ENCODE data around the gene CTSE. TPM values are rescaled to one million over a fixed set of nuclear protein-coding genes. Genes with fewer than 3 reads are reported as not detected.
A peak's percentile ranks its signal among the peaks of the same experiment; 100 is the strongest.
"Not testable (repeated sequence)": the region's sequence is repeated elsewhere in the genome, so short reads cannot be mapped to it uniquely, and the experiment has no call there.

CTSE gene
- polyA plus RNA-seq, 1 donor = 19.6 TPM

DNA sequence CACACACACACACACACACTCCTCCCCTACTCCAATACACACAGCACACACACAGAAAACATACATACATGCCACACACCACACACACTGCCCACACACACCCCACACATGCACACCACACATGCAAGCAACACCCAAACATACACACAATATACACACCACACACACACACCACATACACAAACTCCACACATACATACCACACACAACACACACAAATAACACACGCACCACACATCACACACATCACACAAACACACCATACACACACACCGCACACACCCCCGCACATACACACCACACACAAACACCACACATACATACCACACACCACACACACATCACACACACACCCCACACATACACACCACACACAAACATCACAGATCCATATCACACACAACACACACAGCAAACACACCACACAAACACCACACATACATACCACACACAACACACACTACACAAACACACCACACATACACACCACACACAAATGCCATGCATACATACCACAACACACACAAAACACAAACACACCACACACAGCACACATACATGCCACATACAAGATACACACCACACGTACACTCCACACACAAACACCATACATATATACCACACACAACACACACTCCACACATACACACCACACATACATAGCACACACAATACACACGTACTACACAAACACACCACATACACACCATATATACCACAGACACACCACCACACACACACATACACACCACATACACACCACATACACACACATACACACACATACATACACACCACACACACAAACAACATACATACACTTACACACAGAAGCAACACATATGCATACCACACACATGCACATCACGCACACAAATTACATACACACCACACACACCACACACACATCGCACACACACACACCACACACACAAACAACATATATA lies 19.6 kb downstream of the CTSE start:
- H3K4me1 ChIP-seq (ENCODE audit: control insufficient read depth, insufficient read depth, low read length) = peaks cover 4% of the 10 kb centered on the region
- no peak overlapping the region for H3K4me3 ChIP-seq (ENCODE audit: low read length)
- H3K27me3 ChIP-seq (ENCODE audit: control insufficient read depth, insufficient read depth, low read length) = no peaks in the 10 kb centered on the region
- no CpG with 5 or more reads among the region's 7 CpGs for WGBS (ENCODE audit: insufficient coverage, low lambda C conversion rate)
- H3K27ac ChIP-seq (ENCODE audit: low read length) = peak overlapping the region; percentile 12
- no peak for DNase-seq
- H3K36me3 ChIP-seq (ENCODE audit: control insufficient read depth, insufficient read depth, low read length) = no peaks in the 10 kb centered on the region
- peaks cover 7% of the 10 kb centered on the region for H3K9me3 ChIP-seq (ENCODE audit: control insufficient read depth, low read depth, low read length)

DNA sequence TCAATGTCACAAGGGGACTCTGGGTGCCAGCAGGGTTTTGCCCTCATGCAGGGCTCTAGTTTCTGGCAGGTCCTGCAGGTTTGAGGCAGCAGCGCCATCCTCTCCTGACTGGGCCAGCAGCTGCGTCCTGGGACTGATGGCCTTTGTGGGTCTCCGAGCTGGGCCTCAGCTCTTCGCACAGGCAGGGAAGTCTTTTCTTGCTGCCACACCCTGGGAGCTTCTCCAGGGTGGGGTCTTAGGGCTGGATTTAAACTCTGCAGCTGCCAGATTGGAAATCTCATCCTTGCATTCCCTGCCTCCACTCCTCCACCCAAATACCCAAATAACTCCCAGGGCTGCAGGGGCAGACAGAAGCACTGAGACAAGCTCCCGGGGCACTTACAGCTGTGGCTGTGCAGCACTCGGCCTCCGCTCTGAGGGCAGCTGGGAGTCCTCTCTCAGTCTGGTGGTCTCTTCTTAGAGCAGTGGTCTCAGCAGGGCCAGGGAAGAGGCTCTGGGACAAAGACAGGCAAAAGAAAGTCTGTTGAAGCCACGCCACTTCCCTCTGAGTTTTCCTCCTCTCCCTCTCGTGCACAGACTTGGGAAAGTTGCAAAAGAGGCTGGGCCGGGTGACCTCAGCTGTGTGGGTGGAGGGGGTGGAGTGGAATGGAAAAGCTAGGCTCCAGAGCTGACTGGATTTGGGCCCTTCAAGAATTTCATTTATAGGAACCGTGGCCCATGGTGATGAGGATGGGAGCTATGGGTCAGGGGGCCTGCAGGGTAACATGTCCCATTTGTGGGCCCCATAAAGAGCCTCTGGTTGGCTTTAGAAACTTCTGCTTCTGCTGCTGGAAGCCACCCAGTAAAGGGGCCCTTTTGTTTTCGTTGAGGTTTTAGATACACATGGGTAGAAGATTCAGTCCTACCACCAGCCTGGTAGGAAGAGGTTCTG lies 20.6 kb downstream of the CTSE start, which contains the start of gene RAB7B:
Gene RAB7B (minus strand): TSS at position 525 of the 931 bp plus-strand sequence. CDS start 9,260 bp downstream, outside the sequence.
- H3K9me3 ChIP-seq (ENCODE audit: control insufficient read depth, low read depth, low read length) = peaks cover 7% of the 10 kb centered on the region
- peak within 1 kb of the TSS; percentile 49 for H3K27ac ChIP-seq (ENCODE audit: low read length)
- whole genome bisulfite sequencing (ENCODE audit: insufficient coverage, low lambda C conversion rate) = no CpG with 5 or more reads among the region's 12 CpGs
- DNase-seq = peak in 1 of 2 donors; percentile 34
- H3K4me1 ChIP-seq (ENCODE audit: control insufficient read depth, insufficient read depth, low read length) = peaks cover 4% of the 10 kb centered on the region
- H3K4me3 ChIP-seq (ENCODE audit: low read length) = peak within 1 kb of the TSS; percentile 25
- H3K36me3 ChIP-seq (ENCODE audit: control insufficient read depth, insufficient read depth, low read length) = no peaks in the 10 kb centered on the region
- H3K27me3 ChIP-seq (ENCODE audit: control insufficient read depth, insufficient read depth, low read length) = no peaks in the 10 kb centered on the region

DNA sequence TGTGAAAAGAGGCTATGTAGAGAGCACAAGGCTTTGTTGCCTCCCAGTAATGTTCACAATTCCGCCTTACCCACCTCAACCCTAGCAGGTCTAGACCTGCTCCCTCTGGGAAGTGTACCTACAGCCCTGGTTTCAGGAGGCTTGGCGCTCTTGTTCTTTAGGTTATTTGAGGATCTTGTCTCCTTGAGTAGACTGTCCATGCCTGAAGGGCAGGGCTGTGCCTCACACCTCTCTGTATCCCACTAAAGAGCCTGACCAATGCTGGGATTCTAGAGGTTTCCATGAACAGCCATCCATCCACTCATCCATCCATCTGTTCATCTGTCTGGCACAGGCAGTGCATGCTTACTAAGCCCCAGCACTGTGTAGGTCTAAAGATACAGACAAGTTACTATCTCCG lies 21.5 kb downstream of the CTSE start:
- DNase-seq = no peak
- no peaks in the 10 kb centered on the region for H3K27me3 ChIP-seq (ENCODE audit: control insufficient read depth, insufficient read depth, low read length)
- H3K27ac ChIP-seq (ENCODE audit: low read length) = no peak overlapping the region
- peaks cover 7% of the 10 kb centered on the region for H3K9me3 ChIP-seq (ENCODE audit: control insufficient read depth, low read depth, low read length)
- no CpG with 5 or more reads among the region's 3 CpGs for WGBS (ENCODE audit: insufficient coverage, low lambda C conversion rate)
- H3K4me1 ChIP-seq (ENCODE audit: control insufficient read depth, insufficient read depth, low read length) = peaks cover 4% of the 10 kb centered on the region
- no peak overlapping the region for H3K4me3 ChIP-seq (ENCODE audit: low read length)
- H3K36me3 ChIP-seq (ENCODE audit: control insufficient read depth, insufficient read depth, low read length) = no peaks in the 10 kb centered on the region

DNA sequence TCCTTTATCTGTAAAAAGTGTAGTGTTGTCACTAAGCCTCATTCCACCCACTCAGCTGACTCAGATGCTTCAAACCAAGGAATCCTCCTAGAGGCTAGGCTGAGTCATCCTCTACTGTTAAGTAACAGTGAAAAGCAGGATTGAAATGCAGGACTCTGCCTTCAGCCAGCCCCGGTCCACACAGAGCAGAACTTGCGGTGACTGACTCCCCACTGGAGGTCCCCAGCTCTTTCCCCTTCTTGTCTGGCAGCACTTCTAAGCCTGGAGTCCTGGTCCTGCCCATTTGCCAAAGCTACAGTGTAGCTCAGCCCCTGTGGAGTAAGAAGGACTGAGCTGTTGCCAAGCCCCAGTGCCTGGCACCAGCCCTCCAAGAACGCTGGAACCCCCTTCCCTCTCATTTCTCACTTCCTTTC lies 22.2 kb downstream of the CTSE start:
- no peak overlapping the region for H3K4me3 ChIP-seq (ENCODE audit: low read length)
- no CpG with 5 or more reads among the region's 3 CpGs for WGBS (ENCODE audit: insufficient coverage, low lambda C conversion rate)
- H3K9me3 ChIP-seq (ENCODE audit: control insufficient read depth, low read depth, low read length) = peaks cover 7% of the 10 kb centered on the region
- no peaks in the 10 kb centered on the region for H3K36me3 ChIP-seq (ENCODE audit: control insufficient read depth, insufficient read depth, low read length)
- H3K27me3 ChIP-seq (ENCODE audit: control insufficient read depth, insufficient read depth, low read length) = peaks cover 2% of the 10 kb centered on the region
- no peak for DNase-seq
- H3K27ac ChIP-seq (ENCODE audit: low read length) = no peak overlapping the region
- H3K4me1 ChIP-seq (ENCODE audit: control insufficient read depth, insufficient read depth, low read length) = peaks cover 4% of the 10 kb centered on the region

DNA sequence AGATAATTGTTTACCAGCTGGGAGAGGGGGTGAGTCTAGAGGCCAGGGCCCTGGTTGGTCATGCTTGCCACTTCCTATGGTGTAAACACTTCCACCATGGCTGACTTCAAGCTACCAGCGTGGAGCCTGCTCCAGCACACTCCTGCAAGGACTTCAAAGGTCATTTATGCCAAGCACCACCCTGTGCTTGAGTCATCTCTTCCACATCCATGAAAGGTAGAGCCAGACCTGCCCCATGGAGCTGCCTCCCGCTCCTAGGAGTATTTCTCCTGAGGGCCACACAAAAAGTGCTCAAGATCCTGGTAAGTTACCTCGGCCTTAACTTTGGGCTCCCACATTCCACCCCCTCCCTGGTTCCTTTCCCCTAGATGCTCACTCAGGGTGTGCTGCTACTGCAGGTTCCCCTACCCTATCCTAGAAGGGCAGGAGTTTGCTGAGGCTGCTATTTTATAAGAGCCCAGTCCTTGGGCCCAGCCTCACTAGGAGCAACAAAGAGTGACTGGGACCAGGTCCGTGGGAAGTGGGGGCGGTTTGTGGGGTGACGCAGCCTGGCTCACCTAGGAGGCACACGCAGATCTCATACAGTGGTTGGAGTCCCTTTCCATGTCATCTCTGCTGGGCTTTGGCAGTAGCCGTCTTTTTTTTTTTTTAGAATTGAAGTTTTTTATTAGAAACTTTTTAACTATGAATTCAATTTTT lies 22.9 kb downstream of the CTSE start:
- no peak for DNase-seq

DNA sequence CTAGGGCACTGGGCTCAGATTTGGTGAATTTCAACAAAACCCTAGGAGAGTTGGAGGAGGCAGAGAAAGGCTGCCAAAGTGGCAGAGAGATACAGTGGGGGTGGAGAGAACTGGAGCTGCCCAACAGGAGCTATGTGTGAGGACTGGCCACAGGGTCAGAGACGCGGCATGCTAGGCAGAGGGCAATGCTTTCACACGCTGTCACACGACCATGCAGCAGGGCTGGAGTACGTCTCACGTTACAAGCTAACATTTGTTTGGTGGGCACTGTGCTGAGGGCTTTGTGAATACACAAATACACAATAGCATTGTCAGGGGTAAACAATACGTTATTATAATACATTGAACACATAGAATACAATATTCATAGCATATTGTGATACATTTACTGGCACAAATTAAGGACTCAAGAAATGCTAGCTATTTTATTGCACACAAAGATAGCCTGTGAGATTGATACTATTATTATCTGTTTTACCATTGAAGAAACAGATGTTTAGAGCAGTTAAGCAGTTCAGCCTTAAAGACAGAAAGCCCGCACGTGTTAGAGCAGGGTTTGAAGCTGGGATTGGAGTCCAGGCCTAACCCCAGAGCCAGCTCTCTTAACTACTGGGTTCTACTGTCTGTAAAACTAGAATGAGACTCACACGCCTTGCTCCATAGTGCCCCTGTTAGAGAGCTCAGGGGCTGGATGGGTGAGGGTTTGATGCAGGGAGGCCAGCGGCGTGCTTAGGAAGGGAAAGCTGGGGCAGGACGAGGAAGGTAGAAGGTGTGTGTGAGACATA lies 25.0 kb downstream of the CTSE start:
- H3K36me3 ChIP-seq (ENCODE audit: control insufficient read depth, insufficient read depth, low read length) = no peaks in the 10 kb centered on the region
- H3K4me3 ChIP-seq (ENCODE audit: low read length) = no peak overlapping the region
- DNase-seq = no peak
- H3K4me1 ChIP-seq (ENCODE audit: control insufficient read depth, insufficient read depth, low read length) = peaks cover 4% of the 10 kb centered on the region
- no CpG with 5 or more reads among the region's 13 CpGs for WGBS (ENCODE audit: insufficient coverage, low lambda C conversion rate)
- H3K27me3 ChIP-seq (ENCODE audit: control insufficient read depth, insufficient read depth, low read length) = peaks cover 2% of the 10 kb centered on the region
- no peaks in the 10 kb centered on the region for H3K9me3 ChIP-seq (ENCODE audit: control insufficient read depth, low read depth, low read length)
- no peak overlapping the region for H3K27ac ChIP-seq (ENCODE audit: low read length)

More for the DNA sequence above, 22.9 kb downstream of the CTSE start:
- Histone ChIP-seq H3K4me3 (ENCODE audit: low read length) (no peak overlapping the region), H3K36me3 (ENCODE audit: control insufficient read depth, insufficient read depth, low read length) (no peaks in the 10 kb centered on the region), H3K27me3 (ENCODE audit: control insufficient read depth, insufficient read depth, low read length) (peaks cover 2% of the 10 kb centered on the region), H3K9me3 (ENCODE audit: control insufficient read depth, low read depth, low read length) (peaks cover 7% of the 10 kb centered on the region), H3K4me1 (ENCODE audit: control insufficient read depth, insufficient read depth, low read length) (peaks cover 4% of the 10 kb centered on the region), H3K27ac (ENCODE audit: low read length) (no peak overlapping the region)
- WGBS (ENCODE audit: insufficient coverage, low lambda C conversion rate) = no CpG with 5 or more reads among the region's 8 CpGs

DNA sequence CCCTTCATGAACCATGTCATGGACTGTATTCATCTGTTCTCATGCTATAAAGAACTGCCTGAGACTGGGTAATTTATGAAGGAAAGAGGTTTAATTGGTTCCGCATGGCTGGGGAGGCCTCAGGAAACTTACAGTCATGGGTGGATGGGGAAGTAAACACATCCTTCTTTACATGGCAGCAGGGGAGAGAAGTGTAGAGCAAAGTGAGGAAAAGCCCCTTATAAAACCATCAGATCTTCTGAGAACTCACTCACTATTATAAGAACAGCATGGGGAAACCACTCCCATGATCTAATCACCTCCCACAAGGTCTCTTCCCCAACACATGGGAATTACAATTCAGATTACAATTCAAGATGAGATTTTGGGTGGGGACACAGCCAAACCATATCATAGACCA lies 27.1 kb downstream of the CTSE start:
- H3K36me3 ChIP-seq (ENCODE audit: control insufficient read depth, insufficient read depth, low read length); H3K9me3 ChIP-seq (ENCODE audit: control insufficient read depth, low read depth, low read length); H3K4me3 ChIP-seq (ENCODE audit: low read length); H3K27ac ChIP-seq (ENCODE audit: low read length); H3K27me3 ChIP-seq (ENCODE audit: control insufficient read depth, insufficient read depth, low read length); H3K4me1 ChIP-seq (ENCODE audit: control insufficient read depth, insufficient read depth, low read length); DNase-seq: not testable (repeated sequence)
- no CpG with 5 or more reads among the region's 1 CpG for WGBS (ENCODE audit: insufficient coverage, low lambda C conversion rate)

DNA sequence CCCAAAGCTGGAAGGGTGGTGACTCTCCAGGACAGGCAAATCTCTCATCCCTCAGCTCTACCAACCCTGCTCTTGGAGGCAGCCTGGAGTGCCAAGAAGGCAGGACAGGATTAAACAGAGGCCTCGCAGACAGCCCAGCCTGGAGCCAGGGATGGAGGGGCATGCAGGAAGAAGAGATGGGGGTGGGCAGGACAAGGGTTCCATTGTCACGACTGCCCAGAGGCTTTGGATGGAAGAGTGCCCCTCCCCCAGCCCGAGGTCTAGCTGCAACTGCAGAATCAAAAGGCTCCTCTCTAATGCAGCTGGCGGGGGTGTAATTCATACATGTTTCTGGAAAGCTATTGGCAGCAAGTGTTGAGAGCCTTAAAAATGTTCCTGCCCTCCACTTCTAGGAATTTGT lies 29.3 kb downstream of the CTSE start:
- WGBS (ENCODE audit: insufficient coverage, low lambda C conversion rate) = no CpG with 5 or more reads among the region's 4 CpGs
- no peak for DNase-seq
- no peaks in the 10 kb centered on the region for H3K36me3 ChIP-seq (ENCODE audit: control insufficient read depth, insufficient read depth, low read length)
- no peaks in the 10 kb centered on the region for H3K9me3 ChIP-seq (ENCODE audit: control insufficient read depth, low read depth, low read length)
- H3K4me1 ChIP-seq (ENCODE audit: control insufficient read depth, insufficient read depth, low read length) = no peaks in the 10 kb centered on the region
- H3K4me3 ChIP-seq (ENCODE audit: low read length) = no peak overlapping the region
- H3K27me3 ChIP-seq (ENCODE audit: control insufficient read depth, insufficient read depth, low read length) = peaks cover 10% of the 10 kb centered on the region
- no peak overlapping the region for H3K27ac ChIP-seq (ENCODE audit: low read length)

DNA sequence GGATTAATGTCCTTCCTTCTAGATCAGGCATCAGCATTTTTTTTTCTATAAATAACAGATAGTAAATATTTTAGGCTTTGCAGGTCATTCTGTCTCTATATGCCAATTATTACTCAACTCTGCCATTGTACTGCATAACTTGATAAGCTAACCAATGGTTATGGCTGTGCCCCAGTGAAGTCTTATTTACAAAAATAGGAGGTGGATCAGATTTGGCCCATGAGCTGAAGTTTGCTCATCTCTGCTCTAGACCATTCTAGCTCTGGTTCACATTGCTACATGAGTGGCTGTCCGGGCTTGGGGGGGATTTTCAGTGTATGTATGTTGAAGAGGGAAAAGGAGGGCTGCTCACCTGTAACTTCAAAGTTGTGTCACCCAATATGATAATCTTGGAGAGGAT lies 30.6 kb downstream of the CTSE start:
- no peak overlapping the region for H3K4me3 ChIP-seq (ENCODE audit: low read length)
- H3K27ac ChIP-seq (ENCODE audit: low read length) = no peak overlapping the region
- H3K27me3 ChIP-seq (ENCODE audit: control insufficient read depth, insufficient read depth, low read length) = peaks cover 10% of the 10 kb centered on the region
- WGBS (ENCODE audit: insufficient coverage, low lambda C conversion rate) = no CpG with 5 or more reads among the region's 1 CpG
- H3K36me3 ChIP-seq (ENCODE audit: control insufficient read depth, insufficient read depth, low read length) = no peaks in the 10 kb centered on the region
- no peaks in the 10 kb centered on the region for H3K9me3 ChIP-seq (ENCODE audit: control insufficient read depth, low read depth, low read length)
- no peaks in the 10 kb centered on the region for H3K4me1 ChIP-seq (ENCODE audit: control insufficient read depth, insufficient read depth, low read length)
- DNase-seq = no peak
